ENCODE results near the gene PAQR7. TPM values are rescaled to one million over a fixed set of nuclear protein-coding genes. Genes with fewer than 3 reads are reported as not detected.

PAQR7 gene
- total and polyA plus RNA-seq, 8 donors, result 3.2 to 13.0 (median 4.5) TPM

GRCh38 chr1:25826571-25826970 lies 48.9 kb downstream of the PAQR7 start:
- 93% methylated on average over 10 of the region's 10 CpGs for WGBS, 2 donors
- DNase-seq, result no peak
- H3K27ac ChIP-seq, result no peak overlapping the region
- H3K9me3 ChIP-seq, result no peaks in the 10 kb centered on the region
- intact Hi-C loops (cut with DNase I), result no loop called here
- H3K4me1 ChIP-seq, result peaks cover 3 to 13% (median 12%) of the 10 kb centered on the region in 3 donors
- H3K36me3 ChIP-seq, result peaks cover 7 to 27% (median 20%) of the 10 kb centered on the region in 3 donors
- no peak overlapping the region for H3K4me3 ChIP-seq
- TF ChIP-seq CTCF (IDR thresholded peaks at IDR 0.05), result no peak
- no peaks in the 10 kb centered on the region for H3K27me3 ChIP-seq
- no peak for ATAC-seq
- FAIRE-seq, result no peak

GRCh38 chr1:25825605-25826004 lies 49.9 kb downstream of the PAQR7 start:
- Histone ChIP-seq H3K27ac (no peak overlapping the region), H3K27me3 (no peaks in the 10 kb centered on the region), H3K9me3 (no peaks in the 10 kb centered on the region), H3K36me3 (peaks cover 7 to 20% (median 18%) of the 10 kb centered on the region in 3 donors), H3K4me1 (peaks cover 11 to 17% (median 16%) of the 10 kb centered on the region in 3 donors), H3K4me3 (no peak overlapping the region)
- intact Hi-C loops (cut with DNase I), result no loop called here
- WGBS, 2 donors, result 92 to 98% methylated on average over 2 of the region's 2 CpGs
- TF ChIP-seq CTCF (IDR thresholded peaks at IDR 0.05), result no peak
- FAIRE-seq, result no peak
- ATAC-seq, result peak in 1 of 4 donors; percentile 5
- no peak for DNase-seq

GRCh38 chr1:25821630-25822091 lies 53.8 kb downstream of the PAQR7 start:
- intact Hi-C loops (cut with DNase I), result no loop called here
- peak; percentile 5 to 22 (median 14) for ATAC-seq
- TF ChIP-seq CTCF (IDR thresholded peaks at IDR 0.05), result no peak
- WGBS, 2 donors, result 28% methylated on average over 5 of the region's 5 CpGs
- Histone ChIP-seq H3K9me3 (no peaks in the 10 kb centered on the region), H3K4me3 (peak overlapping the region in 2 of 4 donors; percentile 74 to 97), H3K36me3 (peaks cover 2 to 3% (median 3%) of the 10 kb centered on the region in 3 donors), H3K27me3 (no peaks in the 10 kb centered on the region), H3K4me1 (peaks cover 16 to 19% (median 18%) of the 10 kb centered on the region in 3 donors), H3K27ac (peak overlapping the region in 1 of 4 donors; percentile 95)
- FAIRE-seq, result no peak
- peak in 2 of 6 donors; percentile 56 to 68 for DNase-seq

GRCh38 chr1:25821112-25821476 lies 54.4 kb downstream of the PAQR7 start:
- intact Hi-C loops (cut with DNase I), result no loop called here
- FAIRE-seq, result no peak
- no peak for TF ChIP-seq CTCF (IDR thresholded peaks at IDR 0.05)
- Histone ChIP-seq H3K9me3 (no peaks in the 10 kb centered on the region), H3K27me3 (no peaks in the 10 kb centered on the region), H3K27ac (peak overlapping the region in 2 of 4 donors; percentile 94 to 95), H3K36me3 (no peaks in the 10 kb centered on the region), H3K4me3 (peak overlapping the region; percentile 74 to 97 (median 86)), H3K4me1 (peaks cover 16 to 19% (median 18%) of the 10 kb centered on the region in 3 donors)
- ATAC-seq, result no peak
- DNase-seq, result no peak
- 20 to 33% methylated on average over 10 of the region's 10 CpGs for WGBS, 2 donors

Data from pancreas (tissue), 10 donors.